A549 (cell line): ENCODE results near the gene SPARC.

ENCODE experiments used
- CTCF ChIP-seq: fragments of >200 bp; sonication (Bioruptor Twin); formaldehyde crosslinking; IDR thresholded peaks from 3 replicates; pipeline ENCODE4 v1.5.1; 2016
- POLR2A ChIP-seq: IDR thresholded peaks from 2 replicates; pipeline ENCODE4 v1.6.1; 2012; ENCODE audit warnings: mild to moderate bottlenecking, low read length
- RAD21 ChIP-seq, 2 experiments: fragments of >200 bp in 1 of 2; sonication (Bioruptor Twin) in 1 of 2; formaldehyde crosslinking in 1 of 2; IDR thresholded peaks in 1 of 2; conservative IDR thresholded peaks in 1 of 2; 2 replicates in 1 of 2; 3 replicates in 1 of 2; pipeline ENCODE4 v1.6.1; 2012 to 2018; ENCODE audit warnings: inconsistent platforms in 1 of 2
- SMC3 ChIP-seq: fragments of >200 bp; sonication (Bioruptor Twin); formaldehyde crosslinking; IDR thresholded peaks from 3 replicates; pipeline ENCODE4 v1.6.1; 2018; ENCODE audit warnings: inconsistent platforms

GRCh38 chr5:151657114-151657513 is 29.6 kb downstream of the SPARC start:
- TF ChIP-seq SMC3 (no peak), CTCF (no peak), RAD21 (conservative IDR thresholded peaks at IDR 0.05 in 1 of 2, IDR thresholded peaks at IDR 0.05 in 1 of 2) (no peak), POLR2A (no peak)
